Ishikawa (cell line): ENCODE results near the gene ZNF576.
A peak's percentile ranks its signal among the peaks of the same experiment; 100 is the strongest.

Source experiments
- CEBPB ChIP-seq: IDR thresholded peaks from 2 replicates; pipeline ENCODE4 v1.6.1; 2012
- CREB1 ChIP-seq: IDR thresholded peaks from 2 replicates; pipeline ENCODE4 v1.6.1; 2012; ENCODE audit warnings: low read depth
- EGR1 ChIP-seq: IDR thresholded peaks from 2 replicates; pipeline ENCODE4 v1.6.1; 2012
- EP300 ChIP-seq: IDR thresholded peaks from 2 replicates; pipeline ENCODE4 v1.6.1; 2012; ENCODE audit warnings: borderline replicate concordance
- FOXM1 ChIP-seq: IDR thresholded peaks from 2 replicates; pipeline ENCODE4 v1.6.1; 2012; ENCODE audit warnings: low read depth, borderline replicate concordance
- NFIC ChIP-seq: IDR thresholded peaks from 2 replicates; pipeline ENCODE4 v1.6.1; 2012
- RAD21 ChIP-seq: IDR thresholded peaks from 2 replicates; pipeline ENCODE4 v1.6.1; 2012; ENCODE audit warnings: low read depth
- TAF1 ChIP-seq: IDR thresholded peaks from 2 replicates; pipeline ENCODE4 v1.6.1; 2012; ENCODE audit warnings: low read depth, mild to moderate bottlenecking
- TCF12 ChIP-seq: IDR thresholded peaks from 2 replicates; pipeline ENCODE4 v1.6.1; 2012; ENCODE audit warnings: low read depth
- TEAD4 ChIP-seq: IDR thresholded peaks from 2 replicates; pipeline ENCODE4 v1.6.1; 2012
- YY1 ChIP-seq: IDR thresholded peaks from 2 replicates; pipeline ENCODE4 v1.6.1; 2012; ENCODE audit warnings: low read depth
- ZBTB7A ChIP-seq: IDR thresholded peaks from 2 replicates; pipeline ENCODE4 v1.6.1; 2012; ENCODE audit warnings: low read depth
- TF ChIP-seq, protein P1 (sequence below): IDR thresholded peaks from 2 replicates; pipeline ENCODE4 v1.6.1; 2012
- TF ChIP-seq, protein P2 (sequence below): IDR thresholded peaks from 2 replicates; pipeline ENCODE4 v1.6.1; 2012
- TF ChIP-seq, protein P3 (sequence below): IDR thresholded peaks from 2 replicates; pipeline ENCODE4 v1.6.1; 2012; ENCODE audit warnings: low read depth, mild to moderate bottlenecking

Gene ZNF576

DNA sequence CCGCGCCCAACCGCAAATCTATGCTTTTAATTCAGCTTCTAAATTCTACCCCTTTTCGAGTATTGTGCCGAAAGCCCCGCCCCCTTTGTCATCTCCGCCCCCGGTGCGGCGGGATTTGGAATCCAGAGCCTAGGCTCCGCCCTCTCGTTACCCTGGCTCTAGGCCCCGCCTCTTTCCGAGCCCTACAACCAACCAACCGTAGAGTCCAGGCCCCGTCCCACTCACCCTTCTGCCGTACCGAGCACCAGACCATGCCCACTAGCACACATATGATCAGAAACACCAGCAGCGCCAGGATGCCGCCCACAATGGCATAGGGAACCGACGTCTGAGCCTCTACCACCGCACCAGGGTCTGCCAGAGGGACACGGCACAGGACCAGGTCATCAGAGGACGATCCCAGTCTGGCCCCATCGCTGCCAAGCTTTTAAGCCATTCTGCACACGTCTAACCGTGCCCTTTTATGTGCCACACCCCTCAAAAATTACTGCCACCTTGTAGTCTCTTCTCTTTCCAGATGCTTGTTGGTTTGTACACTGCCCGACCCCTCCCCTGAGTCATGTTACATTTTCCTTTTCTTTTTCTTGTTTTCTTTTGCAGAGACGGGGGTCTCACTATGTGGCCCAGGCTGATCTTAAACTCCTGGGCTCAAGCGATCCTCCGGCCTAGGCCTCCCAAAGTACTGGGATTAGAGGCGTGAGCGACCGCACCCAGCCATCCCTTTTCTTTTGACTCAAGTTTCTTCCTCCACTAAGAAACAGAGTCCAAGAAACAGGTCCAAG is 27.7 kb downstream of the ZNF576 start:
- TF ChIP-seq CEBPB, result no peak
- TF ChIP-seq EGR1, result peak; percentile 6; the same call in 1 of the 2 replicates

DNA sequence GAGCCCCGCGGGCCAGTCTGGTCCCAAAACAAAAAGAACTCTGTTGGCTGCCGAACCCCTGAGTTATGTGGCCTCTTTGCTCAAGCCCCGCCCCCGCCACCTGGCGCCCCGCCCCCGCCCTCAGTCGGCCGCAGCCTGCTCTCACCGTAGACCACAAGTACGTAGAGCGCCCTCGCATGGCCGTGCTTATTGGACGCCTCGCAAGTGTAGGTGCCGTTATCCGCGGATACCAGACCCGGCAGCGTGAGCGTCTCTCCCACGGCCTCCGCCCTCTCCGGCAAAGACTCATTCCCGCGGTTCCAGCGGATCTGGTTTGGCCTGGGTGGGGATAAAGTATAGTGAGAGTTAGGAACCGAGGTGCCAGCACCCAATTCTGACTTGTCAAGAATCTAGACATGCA is 28.5 kb downstream of the ZNF576 start:
- no peak for TF ChIP-seq ZBTB7A
- TF ChIP-seq CEBPB, result no peak
- TF ChIP-seq, protein P1, sequence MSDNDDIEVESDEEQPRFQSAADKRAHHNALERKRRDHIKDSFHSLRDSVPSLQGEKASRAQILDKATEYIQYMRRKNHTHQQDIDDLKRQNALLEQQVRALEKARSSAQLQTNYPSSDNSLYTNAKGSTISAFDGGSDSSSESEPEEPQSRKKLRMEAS, result no peak
- no peak for TF ChIP-seq FOXM1
- TF ChIP-seq TEAD4, result no peak
- TF ChIP-seq CREB1, result no peak
- TF ChIP-seq TAF1, result no peak
- TF ChIP-seq EGR1, result no peak
- TF ChIP-seq, protein P2, sequence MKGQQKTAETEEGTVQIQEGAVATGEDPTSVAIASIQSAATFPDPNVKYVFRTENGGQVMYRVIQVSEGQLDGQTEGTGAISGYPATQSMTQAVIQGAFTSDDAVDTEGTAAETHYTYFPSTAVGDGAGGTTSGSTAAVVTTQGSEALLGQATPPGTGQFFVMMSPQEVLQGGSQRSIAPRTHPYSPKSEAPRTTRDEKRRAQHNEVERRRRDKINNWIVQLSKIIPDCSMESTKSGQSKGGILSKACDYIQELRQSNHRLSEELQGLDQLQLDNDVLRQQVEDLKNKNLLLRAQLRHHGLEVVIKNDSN, result no peak
- TF ChIP-seq YY1, result no peak
- TF ChIP-seq RAD21, result no peak
- TF ChIP-seq, protein P3, sequence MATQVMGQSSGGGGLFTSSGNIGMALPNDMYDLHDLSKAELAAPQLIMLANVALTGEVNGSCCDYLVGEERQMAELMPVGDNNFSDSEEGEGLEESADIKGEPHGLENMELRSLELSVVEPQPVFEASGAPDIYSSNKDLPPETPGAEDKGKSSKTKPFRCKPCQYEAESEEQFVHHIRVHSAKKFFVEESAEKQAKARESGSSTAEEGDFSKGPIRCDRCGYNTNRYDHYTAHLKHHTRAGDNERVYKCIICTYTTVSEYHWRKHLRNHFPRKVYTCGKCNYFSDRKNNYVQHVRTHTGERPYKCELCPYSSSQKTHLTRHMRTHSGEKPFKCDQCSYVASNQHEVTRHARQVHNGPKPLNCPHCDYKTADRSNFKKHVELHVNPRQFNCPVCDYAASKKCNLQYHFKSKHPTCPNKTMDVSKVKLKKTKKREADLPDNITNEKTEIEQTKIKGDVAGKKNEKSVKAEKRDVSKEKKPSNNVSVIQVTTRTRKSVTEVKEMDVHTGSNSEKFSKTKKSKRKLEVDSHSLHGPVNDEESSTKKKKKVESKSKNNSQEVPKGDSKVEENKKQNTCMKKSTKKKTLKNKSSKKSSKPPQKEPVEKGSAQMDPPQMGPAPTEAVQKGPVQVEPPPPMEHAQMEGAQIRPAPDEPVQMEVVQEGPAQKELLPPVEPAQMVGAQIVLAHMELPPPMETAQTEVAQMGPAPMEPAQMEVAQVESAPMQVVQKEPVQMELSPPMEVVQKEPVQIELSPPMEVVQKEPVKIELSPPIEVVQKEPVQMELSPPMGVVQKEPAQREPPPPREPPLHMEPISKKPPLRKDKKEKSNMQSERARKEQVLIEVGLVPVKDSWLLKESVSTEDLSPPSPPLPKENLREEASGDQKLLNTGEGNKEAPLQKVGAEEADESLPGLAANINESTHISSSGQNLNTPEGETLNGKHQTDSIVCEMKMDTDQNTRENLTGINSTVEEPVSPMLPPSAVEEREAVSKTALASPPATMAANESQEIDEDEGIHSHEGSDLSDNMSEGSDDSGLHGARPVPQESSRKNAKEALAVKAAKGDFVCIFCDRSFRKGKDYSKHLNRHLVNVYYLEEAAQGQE, result no peak
- TF ChIP-seq EP300, result no peak
- no peak for TF ChIP-seq NFIC
- TF ChIP-seq TCF12, result no peak

DNA sequence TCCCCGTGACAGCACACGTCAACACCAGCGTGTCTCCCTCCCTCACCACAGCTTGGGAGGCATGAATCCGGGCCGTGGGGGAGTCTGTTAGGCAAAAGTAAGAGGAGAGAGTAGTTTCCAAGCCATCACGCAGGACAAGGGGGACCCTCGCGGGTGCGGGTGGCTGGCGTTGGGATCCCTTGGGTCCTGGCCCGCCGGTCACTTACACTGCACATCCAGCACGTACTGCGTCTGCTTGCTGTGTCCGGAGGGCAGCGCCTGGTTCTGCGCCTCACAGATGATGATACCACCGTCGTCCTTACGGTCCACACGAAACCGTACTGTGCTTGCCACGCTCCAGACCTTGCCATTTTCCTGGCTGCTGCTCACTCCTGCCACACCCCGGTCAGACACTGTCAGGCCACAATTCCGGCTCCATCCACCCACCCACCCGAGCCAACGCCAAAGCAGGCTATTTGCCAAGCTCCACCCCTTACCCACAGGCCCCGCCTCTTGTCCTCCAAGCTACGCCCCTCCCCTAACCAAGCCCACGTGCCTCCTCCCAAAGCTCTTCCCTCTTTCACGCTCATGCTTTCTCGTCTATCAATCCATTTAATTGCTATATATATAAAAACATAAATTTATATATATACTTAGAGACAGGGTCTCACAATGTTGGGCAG is 29.7 kb downstream of the ZNF576 start:
- peak; percentile 45; the same call in 1 of the 2 replicates for TF ChIP-seq NFIC
- TF ChIP-seq, protein P2, result peak; percentile 64
- TF ChIP-seq, protein P3, result no peak
- 0 out of 2 replicates have a peak, but pooled peaks have one; percentile 5 for TF ChIP-seq EGR1

DNA sequence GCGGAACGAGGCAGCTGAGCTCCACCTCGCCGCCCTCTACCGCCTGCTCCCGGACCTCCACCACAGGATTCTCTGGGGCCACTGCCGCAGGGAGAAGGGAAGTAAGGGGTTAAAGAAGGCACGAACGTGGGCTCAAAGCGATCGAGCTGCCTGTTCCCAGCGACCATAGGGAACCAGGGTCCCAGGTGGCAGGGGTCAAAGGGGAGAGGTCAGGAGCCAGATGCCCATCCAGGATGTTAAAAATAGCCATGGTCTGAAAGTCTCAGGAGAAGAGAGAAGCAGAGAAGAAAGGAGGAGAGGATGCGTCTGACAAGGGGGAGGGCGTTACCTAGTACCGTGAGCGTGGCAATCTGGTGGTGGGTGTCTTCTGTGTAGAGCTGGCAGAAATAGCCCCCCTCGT is 30.4 kb downstream of the ZNF576 start:
- TF ChIP-seq ZBTB7A, result no peak
- no peak for TF ChIP-seq FOXM1
- TF ChIP-seq TAF1, result no peak
- no peak for TF ChIP-seq TEAD4
- no peak for TF ChIP-seq YY1
- no peak for TF ChIP-seq EGR1
- no peak for TF ChIP-seq EP300
- TF ChIP-seq RAD21, result no peak
- TF ChIP-seq CREB1, result no peak
- no peak for TF ChIP-seq NFIC
- TF ChIP-seq, protein P2, result no peak
- no peak for TF ChIP-seq CEBPB

DNA sequence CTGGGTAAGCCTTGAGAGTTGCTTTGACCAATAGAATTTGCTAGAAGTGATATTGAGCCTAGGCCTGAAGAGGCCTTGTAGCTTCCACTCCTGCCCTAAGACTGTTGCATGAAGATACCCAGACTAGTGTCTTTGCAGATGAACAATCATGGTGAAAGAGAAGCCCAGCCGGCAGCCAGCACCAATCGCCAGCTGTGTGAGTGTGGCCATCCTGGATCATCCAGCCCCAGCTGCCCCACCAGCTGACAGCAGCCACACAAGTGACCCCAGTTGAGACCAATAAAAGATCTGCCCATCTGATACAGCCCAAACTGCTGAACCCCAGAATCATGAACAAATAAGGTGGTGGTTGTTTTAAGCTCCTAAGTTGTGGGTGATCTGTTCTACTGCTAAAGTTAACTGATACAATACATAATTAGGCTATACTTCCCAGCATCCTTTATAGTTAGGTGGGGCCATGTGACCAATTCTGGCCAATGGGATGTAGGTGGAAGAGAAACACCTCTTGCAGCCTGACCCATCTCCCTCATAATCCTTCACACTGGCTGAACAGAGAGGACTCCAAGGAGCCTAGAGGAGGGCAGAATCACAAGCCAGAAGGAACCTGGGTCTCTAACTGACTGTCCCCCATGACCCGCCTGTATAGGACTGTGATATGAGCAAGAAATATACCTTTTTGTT is 32.4 kb downstream of the ZNF576 start:
- TF ChIP-seq, protein P2, result peak; percentile 86
- TF ChIP-seq, protein P3, result no peak
